Activated CD4-positive, alpha-beta T cell treated with anti-CD3 and anti-CD28 coated beads, Interleukin-2, Interleukin-6, amounts not matched to agents 100 ng/mL and 50 ng/mL, durations not matched to agents 16 hours and 8 hours (primary cell): ENCODE results near the gene R3HDM2.

ENCODE experiments used
- DNase-seq: peaks from one replicate; pipeline ENCODE4 v3.0.0-alpha.2; 2020

R3HDM2 gene

GRCh38 chr12:57430931-57431566, at the start of gene R3HDM2:
R3HDM2 (minus strand) TSS chr12:57431043; CDS start chr12:57310428, 120,615 bp downstream.
- DNase-seq: peak; percentile 97

DNA sequence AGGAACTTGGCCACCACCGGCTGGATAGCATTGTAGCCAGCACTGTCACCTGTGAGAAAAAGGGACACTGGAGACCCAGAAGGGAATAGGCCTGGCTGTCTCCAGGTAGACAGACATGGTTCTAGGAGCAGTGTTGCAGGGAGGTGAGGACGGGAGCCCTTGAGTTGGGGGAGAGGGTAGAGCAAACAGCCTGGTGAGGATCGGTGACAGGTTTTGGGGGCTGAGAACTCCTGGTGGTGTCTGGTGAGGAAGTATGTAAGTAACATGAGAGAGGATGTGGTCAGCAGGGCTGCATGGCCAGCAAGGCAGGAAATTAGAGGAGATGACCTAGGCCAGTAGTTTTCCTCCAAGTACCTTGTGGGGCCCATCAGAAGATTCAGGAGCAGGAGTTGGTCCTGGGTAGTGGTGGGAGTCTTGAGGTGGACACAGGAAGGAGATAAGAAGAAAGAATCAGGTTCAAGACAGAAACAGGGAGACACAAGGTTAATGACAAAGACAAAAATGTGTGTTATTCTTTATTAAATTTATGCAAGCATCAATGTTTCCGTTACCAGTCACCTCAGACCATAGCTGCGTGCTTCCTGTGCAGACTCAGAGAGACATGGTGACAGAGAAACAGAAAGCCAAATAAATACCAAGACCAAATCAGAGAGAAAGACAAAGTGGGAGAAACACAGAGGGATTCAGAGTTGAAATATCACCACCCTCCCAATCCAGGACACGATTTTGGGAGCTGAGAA, 48.7 kb upstream of the R3HDM2 start, which contains the start of gene ARHGAP9:
ARHGAP9 (minus strand) TSS at position 491 of the 740 bp plus-strand sequence; CDS start at position 31, 460 bp downstream.
- DNase-seq: peak; percentile 66

GRCh38 chr12:57479043-57479375, 48.2 kb upstream of the R3HDM2 start:
- DNase-seq: no peak

DNA sequence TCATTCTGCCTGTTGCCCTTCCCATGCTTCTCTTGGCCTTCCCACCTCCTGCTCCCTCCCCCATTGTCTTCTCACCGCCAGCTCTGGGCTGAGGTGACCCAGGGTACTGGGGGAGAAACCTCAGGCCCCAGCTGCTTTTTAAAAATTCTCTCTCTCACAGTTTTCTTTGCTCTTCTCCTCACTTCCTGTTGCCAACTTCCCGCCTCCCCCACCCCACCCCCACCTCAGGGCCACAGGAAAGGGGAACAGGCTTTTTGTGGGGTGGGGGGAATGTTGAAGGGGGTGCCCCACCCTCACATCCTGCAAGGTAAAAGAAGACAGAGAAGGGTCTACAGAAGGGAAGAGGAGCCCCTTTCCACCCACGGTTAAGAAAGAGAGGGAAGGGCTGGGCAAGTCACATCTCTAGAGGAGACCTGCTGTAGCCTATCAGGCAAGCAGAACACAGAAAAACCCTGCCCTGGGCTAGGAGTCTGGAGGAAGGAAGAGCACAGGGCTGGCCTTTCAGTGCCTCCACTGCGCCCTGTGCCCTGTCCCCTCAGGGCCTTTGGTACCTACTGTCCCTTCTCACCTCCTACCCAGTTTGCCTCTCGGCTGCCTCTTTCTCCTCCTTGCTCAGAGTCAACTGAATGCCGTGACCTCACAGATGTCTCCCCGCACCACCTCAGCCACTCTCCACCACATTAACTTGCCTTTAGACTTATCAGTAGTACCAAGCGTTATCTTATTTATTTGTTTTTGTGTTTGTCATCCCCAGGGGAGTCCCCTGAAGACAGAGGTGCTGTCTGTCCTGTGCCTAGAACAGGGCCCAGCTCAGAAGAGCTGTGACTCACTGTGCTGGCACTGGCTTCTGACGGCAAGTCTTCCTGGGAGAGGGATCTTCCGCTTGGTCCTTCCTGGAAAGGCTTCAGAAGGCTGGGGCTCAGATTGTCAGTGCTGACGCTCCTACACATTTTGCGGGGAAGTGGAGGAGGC, 47.2 kb upstream of the R3HDM2 start:
- DNase-seq: peak; percentile 65

GRCh38 chr12:57476993-57477709, 46.3 kb upstream of the R3HDM2 start:
- no peak for DNase-seq

- DNase-seq: peak; percentile 90
These were observed 45.5 kb upstream of the R3HDM2 start for GRCh38 chr12:57476162-57476992.

DNA sequence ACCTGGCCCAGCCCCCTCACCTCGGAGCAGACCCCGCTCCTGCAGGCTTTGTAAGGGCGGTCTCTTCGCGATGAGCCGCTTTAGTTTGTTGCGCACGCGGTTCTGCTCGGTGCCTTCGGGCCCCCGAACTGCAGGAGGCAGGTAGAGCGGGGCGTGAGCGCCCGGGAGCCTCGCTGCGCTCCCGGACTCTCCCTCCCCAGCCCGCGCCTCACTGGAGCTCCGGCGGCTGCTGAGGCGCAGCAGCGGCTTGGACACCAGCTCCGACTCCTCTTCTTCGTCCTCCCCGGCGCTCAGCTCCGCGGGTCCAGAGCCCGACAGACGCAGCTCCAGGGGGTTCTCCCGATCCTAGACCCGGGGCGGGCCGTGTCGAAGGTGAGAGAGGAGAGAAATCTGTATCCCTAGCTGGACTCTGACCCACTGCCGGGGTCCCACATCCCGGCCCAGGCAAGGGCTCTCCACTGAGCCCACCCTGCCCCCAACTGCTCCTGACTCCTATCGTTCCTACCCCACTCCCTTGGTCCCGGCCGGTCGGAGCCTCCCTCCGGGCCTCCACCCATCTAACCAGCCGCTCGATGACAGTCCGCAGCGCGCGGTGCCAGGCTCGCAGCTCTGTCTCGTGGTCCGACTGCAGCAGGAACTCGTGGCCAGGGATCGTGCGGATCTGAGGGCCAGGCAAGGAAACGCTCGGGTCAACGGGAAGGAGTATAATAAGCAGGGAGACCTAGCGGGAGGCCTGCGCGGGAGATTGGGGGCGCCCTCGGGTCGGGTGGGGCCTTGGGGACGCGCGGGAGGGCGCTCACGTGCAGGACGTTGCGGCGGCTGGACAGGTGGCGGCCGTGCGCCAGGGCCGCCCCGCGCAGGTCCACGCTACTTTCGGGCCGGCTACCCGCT, 44.7 kb upstream of the R3HDM2 start:
- no peak for DNase-seq

DNA sequence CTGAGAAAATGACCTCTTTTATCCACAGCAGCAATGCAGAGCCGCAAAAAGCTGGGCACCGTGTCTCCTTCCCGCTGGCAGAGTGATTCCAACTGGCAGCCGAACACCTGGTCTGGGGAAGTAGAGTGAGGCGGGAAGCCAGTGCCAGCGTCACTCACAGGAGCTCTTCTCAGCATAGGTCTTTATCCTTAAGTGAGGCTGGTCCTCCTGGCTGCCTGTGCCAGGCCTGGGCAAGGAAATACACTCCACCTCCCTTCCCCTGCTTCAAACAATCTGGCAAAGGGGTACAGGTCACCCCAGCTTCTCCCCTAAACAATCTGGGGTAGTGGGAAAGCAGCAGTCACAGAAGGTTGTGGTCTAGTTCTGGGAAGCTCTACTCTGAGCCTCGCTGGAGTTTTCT, 44.0 kb upstream of the R3HDM2 start:
- no peak for DNase-seq

DNA sequence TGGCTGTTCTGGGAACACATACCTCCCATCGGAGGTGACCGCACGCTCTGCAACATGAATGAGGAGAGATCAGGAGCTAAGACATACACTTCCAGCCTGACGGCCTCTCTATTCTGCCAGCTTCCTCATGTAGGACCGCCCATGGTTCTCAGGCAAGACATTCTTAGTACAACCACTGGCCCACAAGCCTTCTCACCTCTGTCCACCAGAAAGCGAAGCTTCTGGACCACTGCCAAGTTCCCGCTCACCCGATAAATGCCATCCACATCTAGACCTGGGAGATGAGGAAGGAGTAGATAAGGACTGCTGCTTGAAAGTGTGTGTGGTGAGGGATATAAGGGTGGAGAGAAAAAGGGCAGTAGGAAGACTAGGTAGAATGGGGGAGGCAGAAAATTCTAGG, 43.6 kb upstream of the R3HDM2 start:
- DNase-seq: no peak

DNA sequence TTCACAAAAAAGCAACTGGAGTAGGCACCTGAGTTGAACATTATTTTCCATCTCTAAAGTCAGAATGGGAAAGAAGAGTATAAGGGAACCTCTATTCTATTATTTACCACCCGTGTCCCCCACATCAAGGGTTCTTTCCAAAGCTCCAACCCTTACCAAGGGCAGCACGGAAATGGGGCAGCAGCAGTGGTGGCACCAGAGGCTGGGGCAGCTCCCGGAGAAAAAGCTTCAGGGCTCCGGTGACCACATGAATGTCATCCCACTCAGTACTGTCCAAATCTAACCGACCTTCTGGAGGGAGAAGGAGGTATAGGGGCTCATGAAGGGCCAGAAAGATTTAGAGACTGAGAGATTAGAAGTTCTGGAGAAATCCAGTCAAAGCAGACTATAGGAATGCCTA, 43.0 kb upstream of the R3HDM2 start:
- no peak for DNase-seq

DNA sequence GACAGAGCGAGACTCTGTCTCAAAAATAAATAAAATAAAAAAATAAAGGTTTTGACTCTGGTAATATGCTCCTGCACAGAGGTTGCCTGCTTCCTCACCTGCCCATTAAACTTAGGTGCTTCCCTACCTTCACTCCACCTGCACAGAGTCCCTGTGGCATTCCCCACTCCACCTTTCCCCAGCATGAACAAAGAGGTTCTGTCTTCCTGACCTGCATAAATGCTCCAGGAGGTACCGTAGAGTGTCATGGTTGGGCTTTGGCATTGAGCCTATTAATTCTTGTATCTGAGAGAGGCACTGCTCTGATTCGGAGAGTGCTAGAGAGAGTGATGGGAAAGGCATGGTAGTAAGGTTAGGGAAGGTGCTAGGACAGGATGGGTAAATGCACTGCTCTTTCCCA, 42.5 kb upstream of the R3HDM2 start:
- no peak for DNase-seq

- DNase-seq: no peak
These were observed 41.5 kb upstream of the R3HDM2 start for GRCh38 chr12:57472391-57472790.

DNA sequence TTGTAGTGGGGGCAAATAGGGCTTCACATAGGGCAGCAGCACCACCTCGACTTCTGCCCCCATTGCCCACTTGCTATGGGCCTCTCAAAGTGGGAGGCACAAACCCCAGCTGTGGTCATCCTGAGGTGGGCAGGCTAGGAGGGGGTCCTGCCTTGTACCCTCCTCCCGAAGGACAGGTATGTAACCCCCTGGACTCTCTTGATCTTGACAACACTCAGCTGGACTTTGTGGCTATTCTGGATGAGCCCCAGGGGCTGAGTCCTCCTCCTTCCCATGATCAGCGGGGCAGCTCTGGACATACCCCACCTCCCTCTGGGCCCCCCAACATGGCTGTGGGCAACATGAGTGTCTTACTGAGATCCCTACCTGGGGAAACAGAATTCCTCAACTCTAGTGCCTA, 40.8 kb upstream of the R3HDM2 start:
- no peak for DNase-seq

GRCh38 chr12:57470970-57471656, 40.3 kb upstream of the R3HDM2 start:
- DNase-seq: no peak

- no peak for DNase-seq
These were observed 39.6 kb upstream of the R3HDM2 start for GRCh38 chr12:57470286-57470969.

DNA sequence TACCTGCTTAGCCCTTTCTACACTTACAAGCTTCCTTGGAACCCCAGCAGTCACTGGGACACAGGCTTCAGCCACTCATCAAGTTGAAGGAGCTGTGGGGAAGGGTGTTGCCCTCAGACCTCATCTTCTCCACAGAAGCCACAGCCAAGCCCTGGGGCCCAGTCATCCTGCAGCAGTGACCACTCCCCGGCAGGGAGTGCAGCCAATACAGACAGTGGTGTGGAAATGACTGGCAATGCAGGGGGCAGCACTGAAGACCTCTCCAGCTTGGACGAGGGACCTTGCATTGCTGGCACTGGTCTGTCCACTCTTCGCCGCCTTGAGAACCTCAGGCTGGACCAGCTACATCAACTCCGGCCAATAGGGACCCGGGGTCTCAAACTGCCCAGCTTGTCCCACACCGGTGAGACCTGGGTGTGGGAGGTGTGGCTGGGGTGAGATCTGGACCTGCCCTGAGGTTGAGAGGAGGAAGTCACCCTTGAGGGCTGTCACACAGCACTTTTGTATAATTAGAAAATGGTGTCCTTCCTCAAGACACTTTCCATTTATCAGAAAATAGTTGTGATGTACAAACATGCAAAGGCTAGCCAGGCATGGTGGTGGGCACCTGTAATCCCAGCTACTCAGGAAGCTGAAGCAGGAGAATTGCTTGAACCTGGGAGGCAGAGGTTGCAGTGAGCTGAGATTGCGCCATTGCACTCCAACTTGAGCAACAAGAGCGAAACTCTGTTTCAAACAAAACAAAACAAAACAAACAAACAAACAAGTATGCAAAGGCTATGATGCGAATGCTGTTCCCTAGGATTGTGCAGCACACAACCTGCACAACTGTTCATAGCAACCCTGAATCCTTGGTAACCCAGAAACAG, 38.7 kb upstream of the R3HDM2 start:
- DNase-seq: no peak

- DNase-seq: no peak
These were observed 37.1 kb upstream of the R3HDM2 start for GRCh38 chr12:57467915-57468314.

GRCh38 chr12:57467212-57467874, 36.5 kb upstream of the R3HDM2 start:
- DNase-seq: no peak
